HTR-8/SVneo (cell line): ENCODE results near the gene ADGRD1.
"Not testable (repeated sequence)": the region's sequence is repeated elsewhere in the genome, so short reads cannot be mapped to it uniquely, and the experiment has no call there.

Experiments
- DNase-seq: peaks from one replicate; pipeline ENCODE4 v3.0.0; 2011; ENCODE audit warnings: low spot score, mixed read lengths; ENCODE audit not compliant: insufficient read length
- FAIRE-seq: peaks from 2 replicates; lab custom pipeline; 2011; peaks lifted over from hg19 to GRCh38; lab: Jason Lieb, UNC

Gene ADGRD1

GRCh38 chr12:131065801-131066200 lies 112.1 kb downstream of the ADGRD1 start:
- no peak for DNase-seq
- no peak for FAIRE-seq

- FAIRE-seq (no peak), DNase-seq (no peak)
Measured at GRCh38 chr12:131066207-131066885, 112.6 kb downstream of the ADGRD1 start.

GRCh38 chr12:131066886-131067490 lies 113.3 kb downstream of the ADGRD1 start:
- no peak for DNase-seq
- FAIRE-seq = no peak

GRCh38 chr12:131067981-131068851 lies 114.5 kb downstream of the ADGRD1 start:
- DNase-seq (no peak), FAIRE-seq (no peak)

- not testable (repeated sequence) for DNase-seq
- peak; percentile 79 for FAIRE-seq
Measured at GRCh38 chr12:131068926-131069720, 115.4 kb downstream of the ADGRD1 start.

- not testable (repeated sequence) for DNase-seq, FAIRE-seq
Measured at GRCh38 chr12:131070136-131070535, 116.4 kb downstream of the ADGRD1 start.

GRCh38 chr12:131070668-131071067 lies 117.0 kb downstream of the ADGRD1 start:
- not testable (repeated sequence) for FAIRE-seq, DNase-seq

- DNase-seq, FAIRE-seq: not testable (repeated sequence)
Measured at GRCh38 chr12:131071234-131071820, 117.6 kb downstream of the ADGRD1 start.

- not testable (repeated sequence) for FAIRE-seq, DNase-seq
Measured at GRCh38 chr12:131071950-131072349, 118.2 kb downstream of the ADGRD1 start.

GRCh38 chr12:131072451-131073230 lies 118.9 kb downstream of the ADGRD1 start:
- no peak for DNase-seq
- FAIRE-seq = no peak

- no peak for FAIRE-seq
- DNase-seq = no peak
Measured at GRCh38 chr12:131074221-131075083, 120.7 kb downstream of the ADGRD1 start.

- FAIRE-seq = no peak
- DNase-seq = no peak
Measured at GRCh38 chr12:131075194-131075593, 121.5 kb downstream of the ADGRD1 start.

GRCh38 chr12:131075611-131076010 lies 121.9 kb downstream of the ADGRD1 start:
- DNase-seq (no peak), FAIRE-seq (no peak)

- FAIRE-seq (no peak), DNase-seq (no peak)
Measured at GRCh38 chr12:131076296-131076695, 122.6 kb downstream of the ADGRD1 start.

GRCh38 chr12:131076791-131077747 lies 123.4 kb downstream of the ADGRD1 start:
- DNase-seq = no peak
- no peak for FAIRE-seq

- no peak for DNase-seq
- FAIRE-seq = no peak
Measured at GRCh38 chr12:131077931-131078391, 124.3 kb downstream of the ADGRD1 start.
